22Rv1 (cell line): Measurements from ENCODE around the gene SETD1A.
A peak's percentile ranks its signal among the peaks of the same experiment; 100 is the strongest.

Source experiments
- H3K27ac ChIP-seq: fragments of 450-650 bp; 2 replicates; pipeline ENCODE4 v1.5.1; 2017
- ZFX ChIP-seq: fragments of 450-650 bp; IDR thresholded peaks from 2 replicates; pipeline ENCODE4 v1.6.1; 2017; ENCODE audit warnings: antibody characterized with exemption, borderline replicate concordance
- TF ChIP-seq, protein P1 (sequence below): fragments of 450-650 bp; IDR thresholded peaks from 2 replicates; pipeline ENCODE4 v1.5.1; 2017; ENCODE audit warnings: mild to moderate bottlenecking

SETD1A gene

DNA sequence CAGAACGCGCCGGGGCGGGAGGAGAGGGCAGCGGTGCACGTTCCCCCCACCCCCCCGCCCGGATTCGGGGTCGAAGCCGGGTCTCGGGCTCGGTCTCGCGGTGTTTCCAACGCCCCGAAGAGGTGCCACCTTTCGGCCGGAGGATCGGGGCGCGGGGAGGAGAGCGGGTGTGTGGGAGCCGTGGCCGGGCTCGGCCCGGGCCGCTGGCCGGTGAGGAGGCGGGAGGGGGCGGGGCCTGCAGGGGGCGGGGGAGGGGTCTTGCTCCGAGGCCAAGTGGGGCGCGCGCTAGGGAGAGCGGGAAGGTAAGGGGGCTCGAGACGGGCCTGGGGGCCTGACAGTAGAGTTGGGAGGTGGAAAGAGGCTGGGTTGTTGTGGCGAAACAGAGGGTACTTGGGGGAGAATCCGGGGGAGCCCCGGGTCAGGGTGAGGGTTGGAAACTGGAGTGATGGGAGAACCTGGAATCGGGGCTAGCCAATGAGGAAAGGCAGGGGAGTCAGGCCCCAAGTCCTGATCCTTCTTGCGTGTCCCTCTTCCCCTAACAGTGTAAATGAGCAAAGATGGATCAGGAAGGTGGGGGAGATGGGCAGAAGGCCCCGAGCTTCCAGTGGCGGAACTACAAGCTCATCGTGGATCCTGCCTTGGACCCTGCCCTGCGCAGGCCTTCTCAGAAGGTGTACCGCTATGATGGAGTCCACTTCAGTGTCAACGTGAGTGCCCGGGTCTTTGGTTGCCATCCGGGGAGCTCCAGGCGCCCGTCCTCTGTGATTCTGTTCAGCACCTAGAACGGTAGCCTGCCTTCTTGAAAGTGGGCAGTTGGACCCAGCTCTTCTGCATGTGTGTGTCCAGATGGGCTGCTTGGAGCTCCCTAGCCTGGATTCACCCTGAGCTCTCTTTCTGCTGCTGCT, 873 bp downstream of the SETD1A start:
- H3K27ac ChIP-seq: peak overlapping the region; percentile 96
- TF ChIP-seq, protein P1, sequence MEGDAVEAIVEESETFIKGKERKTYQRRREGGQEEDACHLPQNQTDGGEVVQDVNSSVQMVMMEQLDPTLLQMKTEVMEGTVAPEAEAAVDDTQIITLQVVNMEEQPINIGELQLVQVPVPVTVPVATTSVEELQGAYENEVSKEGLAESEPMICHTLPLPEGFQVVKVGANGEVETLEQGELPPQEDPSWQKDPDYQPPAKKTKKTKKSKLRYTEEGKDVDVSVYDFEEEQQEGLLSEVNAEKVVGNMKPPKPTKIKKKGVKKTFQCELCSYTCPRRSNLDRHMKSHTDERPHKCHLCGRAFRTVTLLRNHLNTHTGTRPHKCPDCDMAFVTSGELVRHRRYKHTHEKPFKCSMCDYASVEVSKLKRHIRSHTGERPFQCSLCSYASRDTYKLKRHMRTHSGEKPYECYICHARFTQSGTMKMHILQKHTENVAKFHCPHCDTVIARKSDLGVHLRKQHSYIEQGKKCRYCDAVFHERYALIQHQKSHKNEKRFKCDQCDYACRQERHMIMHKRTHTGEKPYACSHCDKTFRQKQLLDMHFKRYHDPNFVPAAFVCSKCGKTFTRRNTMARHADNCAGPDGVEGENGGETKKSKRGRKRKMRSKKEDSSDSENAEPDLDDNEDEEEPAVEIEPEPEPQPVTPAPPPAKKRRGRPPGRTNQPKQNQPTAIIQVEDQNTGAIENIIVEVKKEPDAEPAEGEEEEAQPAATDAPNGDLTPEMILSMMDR: no peak
- TF ChIP-seq ZFX: no peak

DNA sequence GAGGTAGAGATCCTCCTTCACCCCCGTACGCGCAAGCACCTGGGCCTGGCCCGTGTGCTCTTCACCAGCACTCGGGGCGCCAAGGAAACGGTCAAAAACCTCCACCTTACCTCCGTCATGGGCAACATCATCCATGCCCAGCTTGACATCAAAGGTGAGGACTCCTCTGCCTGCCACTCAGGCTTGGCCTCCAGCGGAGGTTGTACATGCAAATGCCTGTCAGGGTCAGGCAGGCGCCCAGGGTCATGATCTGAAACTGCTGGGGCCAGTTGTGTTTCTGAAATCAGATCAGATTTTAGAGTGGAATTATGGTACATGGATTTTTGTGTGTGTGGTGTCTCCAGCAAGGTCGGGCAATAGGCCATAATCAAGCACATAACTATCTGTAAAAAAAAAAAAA, 3.8 kb downstream of the SETD1A start:
- TF ChIP-seq ZFX: no peak
- TF ChIP-seq, protein P1: no peak
- no peak overlapping the region for H3K27ac ChIP-seq

DNA sequence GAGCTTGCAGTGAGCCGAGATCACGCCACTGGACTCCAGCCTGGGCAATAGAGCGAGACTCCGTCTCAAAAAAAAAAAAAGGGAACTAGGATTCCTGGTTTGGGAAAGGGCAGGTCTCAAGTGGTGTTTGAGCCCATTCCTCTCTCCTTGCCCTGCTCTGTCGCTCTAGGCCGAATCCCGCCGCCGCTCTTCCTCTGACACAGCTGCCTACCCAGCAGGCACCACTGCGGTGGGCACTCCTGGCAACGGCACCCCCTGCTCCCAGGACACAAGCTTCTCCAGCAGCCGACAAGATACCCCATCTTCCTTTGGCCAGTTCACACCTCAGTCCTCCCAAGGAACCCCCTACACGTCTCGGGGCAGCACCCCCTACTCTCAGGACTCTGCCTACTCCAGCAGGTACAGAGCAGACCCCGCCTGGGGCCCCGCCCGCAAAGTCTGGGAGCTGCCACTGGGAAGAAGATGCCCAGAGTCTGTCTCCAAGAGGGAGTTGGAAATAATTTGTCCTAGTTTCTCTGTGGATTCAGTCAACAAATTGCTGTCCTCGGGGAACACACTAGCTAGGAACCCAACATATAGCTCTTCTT, 6.5 kb downstream of the SETD1A start:
- TF ChIP-seq, protein P1: no peak
- TF ChIP-seq ZFX: no peak
- no peak overlapping the region for H3K27ac ChIP-seq

DNA sequence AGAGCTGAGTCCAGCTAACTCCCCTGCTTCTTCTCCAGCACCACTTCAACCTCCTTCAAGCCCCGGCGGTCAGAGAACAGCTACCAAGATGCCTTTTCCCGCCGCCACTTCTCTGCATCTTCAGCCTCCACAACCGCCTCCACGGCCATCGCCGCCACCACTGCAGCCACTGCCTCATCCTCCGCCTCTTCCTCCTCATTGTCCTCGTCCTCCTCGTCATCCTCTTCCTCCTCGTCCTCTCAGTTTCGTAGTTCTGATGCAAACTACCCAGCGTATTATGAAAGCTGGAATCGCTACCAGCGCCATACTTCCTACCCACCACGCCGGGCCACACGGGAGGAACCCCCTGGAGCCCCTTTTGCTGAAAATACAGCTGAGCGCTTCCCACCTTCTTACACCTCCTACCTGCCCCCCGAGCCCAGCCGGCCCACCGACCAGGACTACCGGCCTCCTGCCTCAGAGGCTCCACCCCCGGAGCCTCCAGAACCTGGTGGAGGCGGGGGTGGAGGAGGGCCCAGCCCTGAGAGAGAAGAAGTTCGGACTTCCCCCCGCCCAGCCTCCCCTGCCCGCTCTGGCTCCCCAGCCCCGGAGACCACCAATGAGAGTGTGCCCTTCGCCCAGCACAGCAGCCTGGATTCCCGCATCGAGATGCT, 7.1 kb downstream of the SETD1A start:
- H3K27ac ChIP-seq: no peak overlapping the region
- TF ChIP-seq, protein P1: no peak
- TF ChIP-seq ZFX: no peak

GRCh38 chr16:30965436-30965835, 7.9 kb downstream of the SETD1A start:
- TF ChIP-seq ZFX: no peak
- TF ChIP-seq, protein P1: no peak
- no peak overlapping the region for H3K27ac ChIP-seq

GRCh38 chr16:30966033-30966619, 8.6 kb downstream of the SETD1A start:
- no peak for TF ChIP-seq ZFX
- TF ChIP-seq, protein P1: no peak
- no peak overlapping the region for H3K27ac ChIP-seq
